GM12878 (cell line): Measurements from ENCODE around the gene SLC45A3. TPM values are rescaled to one million over a fixed set of nuclear protein-coding genes. Genes with fewer than 3 reads are reported as not detected.

Experiments used
- ATAC-seq: fragments of 200-7000 bp; cut with Tn5 transposase; 3 replicates; pipeline ENCODE4 v1.9.1; 2020; ENCODE audit warnings: mild to moderate bottlenecking, moderate library complexity
- BruUV-seq: library from RNA; stranded (reverse); fragments of 400-500 nt; replicated peaks from 2 replicates; lab custom pipeline; 2021; lab: Mats Ljungman, UMichigan
- CTCF ChIA-PET: fragments of 300-600 bp; sonication (Branson Sonifier 250); formaldehyde crosslinking; extraction: SDS; loops from one replicate; lab custom pipeline; 2021; ENCODE audit warnings: inconsistent platforms; lab: Yijun Ruan, JAX
- POLR2A ChIA-PET: fragments of 350-600 bp; formaldehyde crosslinking; extraction: SDS; loops from one replicate; lab custom pipeline; 2021; ENCODE audit warnings: inconsistent platforms; lab: Charles Lee
- RAD21 ChIA-PET: fragments of 300-600 bp; sonication (Branson Sonifier 250); formaldehyde crosslinking; loops from one replicate; lab custom pipeline; 2023; ENCODE audit warnings: antibody characterized with exemption; ENCODE audit not compliant: unreplicated experiment; lab: Charles Lee
- SMC1A ChIA-PET: fragments of 300-600 bp; sonication (Branson Sonifier 250); formaldehyde crosslinking; loops from one replicate; lab custom pipeline; 2023; ENCODE audit not compliant: unreplicated experiment, uncharacterized antibody; lab: Charles Lee
- DNase-seq: peaks from one replicate; pipeline ENCODE4 v3.0.0-alpha.2; 2011; ENCODE audit warnings: low read depth, low spot score
- FAIRE-seq: peaks from 3 replicates; lab custom pipeline; 2011; peaks lifted over from hg19 to GRCh38; lab: Jason Lieb, UNC
- H2AFZ ChIP-seq: 2 replicates; pipeline ENCODE4 v1.6.0; 2011; ENCODE audit warnings: low read depth, low read length, control low read depth; ENCODE audit not compliant: control insufficient read depth
- H3K27ac ChIP-seq: 2 replicates; pipeline ENCODE4 v1.5.1; 2011; ENCODE audit warnings: control low read depth; ENCODE audit not compliant: control insufficient read depth, insufficient read depth
- H3K27me3 ChIP-seq, 2 experiments: replicated peaks in 1 of 2; 2 replicates each; pipeline versions ENCODE4 v1.6.0 to v1.6.1; 2011; ENCODE audit warnings: low read length in 1 of 2; ENCODE audit not compliant: control insufficient read depth in 2 of 2, insufficient read depth in 2 of 2
- H3K36me3 ChIP-seq, 2 experiments: 2 replicates each; pipeline ENCODE4 v1.5.1; 2011; ENCODE audit warnings: low read length in 1 of 2; ENCODE audit not compliant: control insufficient read depth in 2 of 2, insufficient read depth in 2 of 2
- H3K4me1 ChIP-seq: 2 replicates; pipeline ENCODE4 v1.6.1; 2011; ENCODE audit warnings: mild to moderate bottlenecking, low read length, moderate library complexity, mixed read lengths; ENCODE audit not compliant: control insufficient read depth, insufficient read depth
- H3K4me2 ChIP-seq: 2 replicates; pipeline ENCODE4 v1.6.0; 2011; ENCODE audit warnings: control low read depth; ENCODE audit not compliant: control insufficient read depth, insufficient read depth
- H3K4me3 ChIP-seq: fragments of 200-600 bp; sonication (generic); 2 replicates; pipeline ENCODE4 v1.5.1; 2016
- H3K79me2 ChIP-seq: 2 replicates; pipeline ENCODE4 v1.6.0; 2011; ENCODE audit warnings: low read length; ENCODE audit not compliant: control insufficient read depth, insufficient read depth
- H3K9ac ChIP-seq: 2 replicates; pipeline ENCODE4 v1.8.0; 2011; ENCODE audit warnings: low read length, control low read depth, mixed read lengths; ENCODE audit not compliant: control insufficient read depth, insufficient read depth
- H3K9me3 ChIP-seq: replicated peaks from 3 replicates; pipeline ENCODE4 v1.5.1; 2011; ENCODE audit warnings: mild to moderate bottlenecking, low read length; ENCODE audit not compliant: control insufficient read depth, insufficient read depth
- H4K20me1 ChIP-seq: 2 replicates; pipeline ENCODE4 v1.6.0; 2011; ENCODE audit not compliant: control insufficient read depth, insufficient read depth
- CREM ChIP-seq: IDR thresholded peaks from 2 replicates; pipeline ENCODE4 v1.6.1; 2014; ENCODE audit warnings: antibody characterized with exemption, low read depth
- E2F8 ChIP-seq: fragments of 450-650 bp; IDR thresholded peaks from 2 replicates; pipeline ENCODE4 v1.6.1; 2018; ENCODE audit warnings: mild to moderate bottlenecking, low read depth, moderate library complexity; ENCODE audit not compliant: partially characterized antibody
- FOXK2 ChIP-seq: fragments of 450-650 bp; IDR thresholded peaks from 2 replicates; pipeline ENCODE4 v1.6.1; 2017; ENCODE audit warnings: mild to moderate bottlenecking, moderate library complexity
- HSF1 ChIP-seq: fragments of 150-350 bp; IDR thresholded peaks from 2 replicates; pipeline ENCODE4 v1.6.1; 2014; ENCODE audit warnings: mild to moderate bottlenecking, low read depth, low read length
- IKZF1 ChIP-seq: fragments of 450-650 bp; conservative IDR thresholded peaks from 2 replicates; pipeline ENCODE4 v1.6.1; 2017; ENCODE audit warnings: antibody characterized with exemption, mild to moderate bottlenecking
- MTA3 ChIP-seq: IDR thresholded peaks from 2 replicates; pipeline ENCODE4 v1.6.1; 2012; ENCODE audit warnings: low read length, inconsistent platforms, borderline replicate concordance
- PBX3 ChIP-seq: IDR thresholded peaks from 2 replicates; pipeline ENCODE4 v1.6.1; 2011; ENCODE audit warnings: mild to moderate bottlenecking, low read depth, low read length, moderate library complexity; ENCODE audit not compliant: insufficient replicate concordance
- RAD21 ChIP-seq: IDR thresholded peaks from 2 replicates; pipeline ENCODE4 v1.6.1; 2011; ENCODE audit warnings: mild to moderate bottlenecking, low read depth, low read length, moderate library complexity; ENCODE audit not compliant: insufficient read depth
- SPI1 ChIP-seq: IDR thresholded peaks from 2 replicates; pipeline ENCODE4 v1.6.1; 2011; ENCODE audit warnings: low read depth, mild to moderate bottlenecking, low read length, moderate library complexity, borderline replicate concordance; ENCODE audit not compliant: insufficient read depth
- ZBTB4 ChIP-seq: fragments of 450-650 bp; formaldehyde crosslinking; IDR thresholded peaks from 2 replicates; pipeline ENCODE4 v1.4.0; 2022; ENCODE audit warnings: mild to moderate bottlenecking, moderate library complexity
- ZSCAN29 ChIP-seq: fragments of 450-650 bp; IDR thresholded peaks from 2 replicates; pipeline ENCODE4 v1.6.1; 2017; ENCODE audit warnings: mild to moderate bottlenecking, moderate library complexity
- WGBS: methylation state at CpG from one replicate; pipeline ENCODE4 v1.1.6; 2016; ENCODE audit warnings: low lambda C conversion rate; ENCODE audit not compliant: insufficient replicate concordance, insufficient coverage; ENCODE audit errors: missing lambda C conversion rate; 5-methylcytosine and 5-hydroxymethylcytosine counted together
- in situ Hi-C: fragments of 300-500 bp; cut with MboI; formaldehyde crosslinking; loops from 9 replicates; pipeline ENCODE4 v1.14.3; 2018; ENCODE audit warnings: mixed read lengths
- intact Hi-C: fragments of 100-400 bp; cut with micrococcal nuclease; formaldehyde crosslinking; loops from one replicate; pipeline ENCODE4 v1.14.2; 2022; ENCODE audit not compliant: unreplicated experiment
- polyA plus RNA-seq, 11 experiments: library from polyadenylated mRNA; depleted of rRNA in 4 of 11; unstranded in 6 of 11; stranded (reverse) in 5 of 11; fragments of >200 nt; fragmentation: Nextera tagmentation in 4 of 11; fragmentation: Illumina TruSeq in 1 of 11; extraction: Ambion mirVana in 4 of 11; extraction: Trizol in 1 of 11; gene quantifications; 1 replicate in 1 of 11; 2 replicates in 10 of 11; pipeline versions ENCODE4 v1.2.1 to v1.2.3, GENCODE V29; 2011 to 2016; ENCODE audit warnings: inconsistent platforms in 2 of 11, missing spikeins in 2 of 11, low read depth in 1 of 11
- total RNA-seq, 4 experiments: library from RNA; depleted of rRNA in 3 of 4; stranded (reverse); fragments of >200 nt in 3 of 4; fragmentation: Illumina TruSeq in 1 of 4; extraction: Trizol in 1 of 4; gene quantifications; 2 replicates each; pipeline versions ENCODE4 v1.2.1 to v1.2.3, GENCODE V29; 2013 to 2021

The SLC45A3 gene
- total and polyA plus RNA-seq, 10 of the 15 experiments (the other 5 are each of a cell fraction or from before 2014, with no cell fraction given), result 0.26 to 10.3 (median 4.1) TPM

- TF ChIP-seq ZBTB4 (CRISPR knock-in tag), result no peak
- no peak for TF ChIP-seq FOXK2
- TF ChIP-seq RAD21, result no peak
- TF ChIP-seq SPI1, result no peak
Observed at GRCh38 chr1:205690122-205690756, 9.9 kb upstream of the SLC45A3 start (continued).

- ATAC-seq, result no peak
- TF ChIP-seq PBX3 (no peak), E2F8 (no peak), IKZF1 (no peak), HSF1 (no peak), CREM (no peak), ZSCAN29 (no peak), MTA3 (no peak)
Observed at GRCh38 chr1:205689479-205689878, 9.2 kb upstream of the SLC45A3 start.

More at GRCh38 chr1:205689479-205689878, 9.2 kb upstream of the SLC45A3 start:
- 73% methylated on average over 5 of the region's 5 CpGs for WGBS
- DNase-seq, result no peak
- H3K4me2 ChIP-seq, result no peak overlapping the region
- no peaks in the 10 kb centered on the region for H3K27me3 ChIP-seq
- ChIA-PET RAD21 (interaction anchor here (1.9 to 2.1 kb wide), 2 partner anchors 20 to 31 kb away, joined by 4 to 7 read pairs; no protein-coding TSS in a partner anchor), CTCF (interaction anchor here (2.4 to 3.0 kb wide), 2 partner anchors 12 to 31 kb away, joined by 11 to 22 read pairs; no protein-coding TSS in a partner anchor), POLR2A (interaction anchor here (1.4 kb wide), 1 partner anchor 22 kb away, joined by 4 read pairs; no protein-coding TSS in a partner anchor), SMC1A (interaction anchor here (0.7 to 3.8 kb wide), 5 partner anchors 10 to 31 kb away, joined by 3 to 26 read pairs (median 5); partner anchors contain the start of gene SLC45A3)
- H3K36me3 ChIP-seq, result no peaks in the 10 kb centered on the region
- BruUV-seq, result no TSS peak
- H3K4me3 ChIP-seq, result no peak overlapping the region
- no peaks in the 10 kb centered on the region for H3K9me3 ChIP-seq
- no peak overlapping the region for H3K27ac ChIP-seq
- intact Hi-C loops (no loop called here), in situ Hi-C loops (no loop called here)
- no peak for FAIRE-seq
- H4K20me1 ChIP-seq, result no peaks in the 10 kb centered on the region
- peaks cover 6% of the 10 kb centered on the region; the same call in 1 of the 2 replicates for H3K4me1 ChIP-seq
- H3K9ac ChIP-seq, result no peak overlapping the region
- H3K79me2 ChIP-seq, result no peaks in the 10 kb centered on the region
- H2AFZ ChIP-seq, result no peak overlapping the region
